H1 (cell line): ENCODE measurements around the gene DENND6B. TPM values are rescaled to one million over a fixed set of nuclear protein-coding genes. Genes with fewer than 3 reads are reported as not detected.

Experiments
- CTCF ChIA-PET: fragments of 300-600 bp; sonication (Branson Sonifier 250); formaldehyde crosslinking; loops from one replicate; lab custom pipeline; 2021; ENCODE audit not compliant: partially characterized antibody; lab: Charles Lee
- POLR2A ChIA-PET: fragments of 300-600 bp; sonication (Branson Sonifier 250); formaldehyde crosslinking; loops from one replicate; lab custom pipeline; 2021; ENCODE audit warnings: inconsistent platforms; ENCODE audit not compliant: partially characterized antibody; lab: Charles Lee
- DNase-seq, 2 experiments: peaks; one replicate each; pipeline versions ENCODE4 v3.0.0 to v3.0.0-alpha.2; 2010 to 2022; ENCODE audit warnings: low spot score in 2 of 2, low read depth in 1 of 2, mixed read lengths in 1 of 2
- FAIRE-seq: peaks from 2 replicates; lab custom pipeline; 2011; peaks lifted over from hg19 to GRCh38; lab: Jason Lieb, UNC
- H2AFZ ChIP-seq: 2 replicates; pipeline ENCODE4 v1.8.1; 2012; ENCODE audit warnings: low read length, inconsistent platforms
- H2AK5ac ChIP-seq: 2 replicates; pipeline ENCODE4 v1.6.1; 2013; ENCODE audit warnings: low read depth, low read length
- H2BK120ac ChIP-seq: replicated peaks from 2 replicates; pipeline ENCODE3; 2013; ENCODE audit warnings: low read depth, low read length, inconsistent platforms
- H2BK12ac ChIP-seq: 2 replicates; pipeline ENCODE4 v1.6.1; 2013; ENCODE audit warnings: low read depth, low read length
- H2BK15ac ChIP-seq: 2 replicates; pipeline ENCODE4 v1.6.1; 2013; ENCODE audit warnings: low read length
- H2BK20ac ChIP-seq: 2 replicates; pipeline ENCODE4 v1.6.1; 2013; ENCODE audit warnings: low read length
- H2BK5ac ChIP-seq: 2 replicates; pipeline ENCODE4 v1.6.1; 2013; ENCODE audit warnings: low read depth, low read length
- H3K14ac ChIP-seq: 2 replicates; pipeline ENCODE4 v1.6.1; 2013; ENCODE audit warnings: inconsistent platforms; ENCODE audit not compliant: insufficient read length
- H3K18ac ChIP-seq: 2 replicates; pipeline ENCODE4 v1.6.1; 2013; ENCODE audit warnings: low read length; ENCODE audit errors: extremely low read depth
- H3K23ac ChIP-seq: 2 replicates; pipeline ENCODE4 v1.6.1; 2013; ENCODE audit warnings: inconsistent platforms; ENCODE audit not compliant: insufficient read length
- H3K23me2 ChIP-seq: 2 replicates; pipeline ENCODE4 v1.6.1; 2013; ENCODE audit warnings: low read depth, low read length
- H3K27ac ChIP-seq: 2 replicates; pipeline ENCODE4 v1.6.1; 2011; ENCODE audit warnings: low read depth, low read length, inconsistent platforms
- H3K27me3 ChIP-seq, 4 experiments: replicated peaks in 1 of 4; 1 replicate in 1 of 4; 2 replicates in 3 of 4; pipeline versions ENCODE4 v1.6.1 to v1.8.1; 2011 to 2013; ENCODE audit warnings: low read length in 3 of 4, mild to moderate bottlenecking in 3 of 4, inconsistent platforms in 2 of 4, mixed read lengths in 2 of 4, moderate library complexity in 1 of 4; ENCODE audit not compliant: control insufficient read depth in 3 of 4, insufficient read depth in 3 of 4; ENCODE audit errors: extremely low read depth in 1 of 4
- H3K36me3 ChIP-seq, 4 experiments: 2 replicates each; pipeline versions ENCODE4 v1.6.1 to v1.8.1; 2011 to 2013; ENCODE audit warnings: mild to moderate bottlenecking in 4 of 4, low read length in 3 of 4, moderate library complexity in 2 of 4, control low read depth in 1 of 4, inconsistent platforms in 1 of 4; ENCODE audit not compliant: insufficient read depth in 4 of 4, control insufficient read depth in 2 of 4
- H3K4ac ChIP-seq: replicated peaks from 2 replicates; pipeline ENCODE3; 2013; ENCODE audit warnings: low read length, low read depth, mixed read lengths, inconsistent platforms; ENCODE audit not compliant: insufficient read length
- H3K4me1 ChIP-seq, 4 experiments: replicated peaks in 1 of 4; 1 replicate in 1 of 4; 2 replicates in 3 of 4; pipeline versions ENCODE4 v1.6.1 to v1.8.1; 2011 to 2013; ENCODE audit warnings: low read length in 3 of 4, inconsistent platforms in 2 of 4, mixed read lengths in 1 of 4; ENCODE audit not compliant: insufficient read depth in 4 of 4, control insufficient read depth in 3 of 4
- H3K4me2 ChIP-seq, 2 experiments: 2 replicates each; pipeline versions ENCODE4 v1.6.1 to v1.8.1; 2011 to 2013; ENCODE audit warnings: low read depth in 2 of 2, low read length in 2 of 2, control low read depth in 1 of 2, inconsistent platforms in 1 of 2, mild to moderate bottlenecking in 1 of 2; ENCODE audit not compliant: insufficient read depth in 1 of 2
- H3K4me3 ChIP-seq, 4 experiments: fragments of 200-600, 300-600 bp in 1 of 4; sonication (generic), shearing (Covaris generic), sonication (Bioruptor Twin) in 1 of 4; 2 replicates each; pipeline versions ENCODE4 v1.5.1 to v1.8.1; 2011 to 2016; ENCODE audit warnings: low read length in 4 of 4, low read depth in 3 of 4, control low read depth in 2 of 4, inconsistent platforms in 2 of 4, mild to moderate bottlenecking in 2 of 4, mixed read lengths in 1 of 4, moderate library complexity in 1 of 4; ENCODE audit not compliant: insufficient read depth in 2 of 4; ENCODE audit errors: extremely low read depth in 1 of 4
- H3K56ac ChIP-seq: replicated peaks from 2 replicates; pipeline ENCODE3; 2013; ENCODE audit warnings: low read depth, mild to moderate bottlenecking, mixed read lengths, low read length, inconsistent platforms; ENCODE audit not compliant: insufficient read length
- H3K79me1 ChIP-seq: 2 replicates; pipeline ENCODE4 v1.6.1; 2013; ENCODE audit warnings: low read depth, low read length, control low read depth
- H3K79me2 ChIP-seq, 2 experiments: 2 replicates each; pipeline versions ENCODE4 v1.6.1 to v1.8.1; 2012 to 2013; ENCODE audit warnings: low read length in 2 of 2, mild to moderate bottlenecking in 2 of 2, inconsistent platforms in 1 of 2; ENCODE audit not compliant: insufficient read depth in 2 of 2, control insufficient read depth in 1 of 2
- H3K9ac ChIP-seq, 4 experiments: replicated peaks in 1 of 4; 1 replicate in 1 of 4; 2 replicates in 3 of 4; pipeline versions ENCODE4 v1.6.1 to v1.8.1; 2011 to 2013; ENCODE audit warnings: low read depth in 3 of 4, low read length in 3 of 4, control low read depth in 2 of 4, mild to moderate bottlenecking in 2 of 4, moderate library complexity in 2 of 4, inconsistent platforms in 1 of 4; ENCODE audit errors: extremely low read depth in 1 of 4
- H3K9me3 ChIP-seq, 2 experiments: 2 replicates each; pipeline versions ENCODE4 v1.6.1 to v1.8.1; 2012 to 2013; ENCODE audit warnings: mild to moderate bottlenecking in 2 of 2, moderate library complexity in 2 of 2, control low read depth in 1 of 2, inconsistent platforms in 1 of 2, low read depth in 1 of 2, low read length in 1 of 2, mixed read lengths in 1 of 2; ENCODE audit not compliant: insufficient read depth in 2 of 2
- H4K20me1 ChIP-seq, 2 experiments: replicated peaks in 1 of 2; 2 replicates each; pipeline versions ENCODE3 to v1.8.1; 2011 to 2013; ENCODE audit warnings: inconsistent platforms in 2 of 2, low read length in 2 of 2, mild to moderate bottlenecking in 1 of 2; ENCODE audit not compliant: insufficient read depth in 2 of 2, control insufficient read depth in 1 of 2
- H4K5ac ChIP-seq: 2 replicates; pipeline ENCODE4 v1.6.1; 2013; ENCODE audit warnings: low read length, low read depth, mixed read lengths, inconsistent platforms; ENCODE audit not compliant: insufficient read length
- H4K8ac ChIP-seq: 2 replicates; pipeline ENCODE4 v1.8.0; 2013; ENCODE audit warnings: mild to moderate bottlenecking, moderate library complexity, low read length, inconsistent platforms; ENCODE audit not compliant: insufficient read depth; ENCODE audit errors: extremely low read depth
- H4K91ac ChIP-seq: replicated peaks from 2 replicates; pipeline ENCODE3; 2013; ENCODE audit warnings: low read length, mixed read lengths, inconsistent platforms; ENCODE audit not compliant: insufficient read length
- BACH1 ChIP-seq: IDR thresholded peaks from 2 replicates; pipeline ENCODE4 v1.6.1; 2012; ENCODE audit warnings: low read length, improper control_type of control experiment
- CEBPB ChIP-seq: IDR thresholded peaks from 2 replicates; pipeline ENCODE4 v1.6.1; 2012; ENCODE audit warnings: low read depth, low read length
- CTBP2 ChIP-seq: IDR thresholded peaks from 2 replicates; pipeline ENCODE4 v1.7.0; 2011; ENCODE audit warnings: borderline replicate concordance, mild to moderate bottlenecking, moderate library complexity, mixed read lengths, low read length; ENCODE audit not compliant: insufficient read depth, insufficient read length
- GABPA ChIP-seq: IDR thresholded peaks from 2 replicates; pipeline ENCODE4 v1.6.1; 2011; ENCODE audit warnings: mild to moderate bottlenecking, low read length, moderate library complexity, borderline replicate concordance; ENCODE audit not compliant: insufficient read depth
- GTF2F1 ChIP-seq: IDR thresholded peaks from 2 replicates; pipeline ENCODE4 v1.6.1; 2012; ENCODE audit warnings: low read depth, low read length, improper control_type of control experiment, borderline replicate concordance
- HDAC2 ChIP-seq, 2 experiments: fragments of 300-600 bp in 1 of 2; sonication (generic) in 1 of 2; IDR thresholded peaks; 2 replicates each; pipeline ENCODE4 v1.6.1; 2011 to 2012; ENCODE audit warnings: low read depth in 2 of 2, low read length in 2 of 2, mild to moderate bottlenecking in 2 of 2, moderate library complexity in 2 of 2, borderline replicate concordance in 1 of 2, inconsistent platforms in 1 of 2
- HDAC6 ChIP-seq: IDR thresholded peaks from one replicate; pipeline ENCODE4 v1.7.1; 2012; ENCODE audit warnings: low read depth, mild to moderate bottlenecking, inconsistent platforms, low read length, moderate library complexity
- POU5F1 ChIP-seq: IDR thresholded peaks from 2 replicates; pipeline ENCODE4 v1.6.1; 2011; ENCODE audit warnings: low read depth, mild to moderate bottlenecking, low read length, moderate library complexity
- SIRT6 ChIP-seq: IDR thresholded peaks from one replicate; pipeline ENCODE4 v1.7.1; 2012; ENCODE audit warnings: low read length, inconsistent platforms
- SIX5 ChIP-seq: IDR thresholded peaks from 2 replicates; pipeline ENCODE4 v1.6.1; 2011; ENCODE audit warnings: mild to moderate bottlenecking, low read depth, low read length
- TAF7 ChIP-seq: optimal IDR thresholded peaks from 2 replicates; pipeline ENCODE3; 2011; ENCODE audit warnings: low read depth, mild to moderate bottlenecking, inconsistent platforms, low read length, moderate library complexity, borderline replicate concordance
- USF2 ChIP-seq: IDR thresholded peaks from 2 replicates; pipeline ENCODE4 v1.6.1; 2011; ENCODE audit warnings: low read length, improper control_type of control experiment
- YY1 ChIP-seq: IDR thresholded peaks from 2 replicates; pipeline ENCODE4 v1.6.1; 2011; ENCODE audit warnings: low read depth, mild to moderate bottlenecking, low read length
- WGBS, 2 experiments: shearing (Covaris generic) in 1 of 2; methylation state at CpG; one replicate each; pipeline versions ENCODE4 v1.1.6 to v1.1.7; 2013 to 2015; ENCODE audit warnings: low lambda C conversion rate in 2 of 2, mixed read lengths in 2 of 2, inconsistent platforms in 1 of 2, low coverage in 1 of 2, missing lambda C conversion rate in 1 of 2; ENCODE audit not compliant: insufficient replicate concordance in 2 of 2, insufficient coverage in 1 of 2, insufficient read length in 1 of 2; ENCODE audit errors: extremely low coverage in 1 of 2, missing lambda C conversion rate in 1 of 2; 5-methylcytosine and 5-hydroxymethylcytosine counted together
- polyA plus RNA-seq, 7 experiments: library from polyadenylated mRNA; depleted of rRNA in 3 of 7; stranded (reverse) in 5 of 7; unstranded in 2 of 7; fragments of >200 nt in 5 of 7; fragments of 200-250 nt in 2 of 7; gene quantifications; 1 replicate in 5 of 7; 2 replicates in 1 of 7; 4 replicates in 1 of 7; pipeline versions ENCODE4 v1.2.1 to v1.2.3, GENCODE V29; 2011 to 2013; ENCODE audit warnings: missing spikeins in 2 of 7, mixed read lengths in 2 of 7
- total RNA-seq: library from RNA; stranded (reverse); fragmentation: NEBNext Ultra II Directional; extraction: Animal tissue kit (Norgen Biotek cat#: 25700); gene quantifications from 2 replicates; pipeline ENCODE4 v1.2.1, GENCODE V29; 2021

The DENND6B gene
- total and polyA plus RNA-seq, 2 of the 8 experiments (the other 6 are each of a cell fraction or from before 2014, with no cell fraction given), result 1.1 to 1.9 TPM

DNA sequence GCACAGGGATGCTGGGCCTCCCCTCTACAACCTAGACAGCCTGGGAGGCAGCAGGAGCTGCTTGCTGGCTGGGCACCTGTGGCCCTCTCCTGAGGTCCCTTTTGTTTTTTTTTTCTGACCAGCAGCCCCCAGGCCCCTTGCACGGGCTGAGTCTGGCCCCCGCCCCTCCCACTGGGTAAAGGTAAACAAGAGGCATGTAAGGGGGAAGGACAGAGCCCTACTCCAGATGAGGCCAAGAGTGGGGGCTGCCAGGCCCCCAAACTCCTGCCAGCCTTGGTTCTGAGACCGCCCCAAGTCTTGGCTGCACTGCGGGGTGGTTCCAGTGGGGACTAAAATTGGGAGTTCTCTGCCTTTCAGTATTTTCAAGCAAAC is 28.6 kb downstream of the DENND6B start:
- ChIA-PET POLR2A (interaction anchor here (0.8 to 1.1 kb wide), 2 partner anchors 8 to 25 kb away, joined by 4 to 5 read pairs; no protein-coding TSS in a partner anchor), CTCF (interaction anchor here (0.9 to 2.6 kb wide), 4 partner anchors 22 to 50 kb away, joined by 3 to 11 read pairs (median 7); no protein-coding TSS in a partner anchor)
- no peak overlapping the region for H4K91ac ChIP-seq
- H3K4me3 ChIP-seq, result no peak overlapping the region
- H2AFZ ChIP-seq, result no peak overlapping the region
- no peaks in the 10 kb centered on the region for H3K9me3 ChIP-seq
- H2BK20ac ChIP-seq, result no peak overlapping the region
- H3K79me2 ChIP-seq, result peaks cover 0 to 32% of the 10 kb centered on the region in 2 experiments; a peak in 3 of 4 replicates
- WGBS, 2 experiments, result 95% methylated on average over 2 of the region's 4 CpGs; no CpG with 5 or more reads in 1 of the 2 experiments
- H3K79me1 ChIP-seq, result peaks cover 22% of the 10 kb centered on the region
- no peak overlapping the region for H3K23ac ChIP-seq
- no peaks in the 10 kb centered on the region; a peak in 2 of 7 replicates for H3K27me3 ChIP-seq
- no peaks in the 10 kb centered on the region for H3K36me3 ChIP-seq
- H4K5ac ChIP-seq, result no peak overlapping the region
- no peak overlapping the region for H2BK12ac ChIP-seq
- H2BK15ac ChIP-seq, result no peak overlapping the region
- no peak overlapping the region for H3K4ac ChIP-seq
- H4K8ac ChIP-seq, result no peak overlapping the region
- H2AK5ac ChIP-seq, result no peak overlapping the region
- FAIRE-seq, result no peak
- no peak for DNase-seq
- H4K20me1 ChIP-seq, result peaks cover 16 to 31% of the 10 kb centered on the region in 2 experiments
- peaks cover 0 to 33% (median 19%) of the 10 kb centered on the region in 4 experiments; a peak in 6 of 7 replicates for H3K4me1 ChIP-seq
- H3K4me2 ChIP-seq, result no peak overlapping the region; a peak in 2 of 4 replicates
- no peak overlapping the region for H2BK5ac ChIP-seq
- no peak overlapping the region for H3K9ac ChIP-seq
- no peak overlapping the region for H3K18ac ChIP-seq
- TF ChIP-seq SIRT6 (no peak), HDAC2 (IDR thresholded peaks at IDR 0.05; ENCODE audit: borderline replicate concordance in 1 of 2, low read depth in 2 of 2, low read length in 2 of 2) (no peak), GTF2F1 (no peak), SIX5 (no peak), CTBP2 (no peak), HDAC6 (no peak), USF2 (no peak), POU5F1 (no peak), BACH1 (no peak), YY1 (no peak), TAF7 (no peak), GABPA (no peak), CEBPB (no peak)
- no peak overlapping the region for H3K27ac ChIP-seq
- no peak overlapping the region for H3K56ac ChIP-seq
- no peak overlapping the region for H2BK120ac ChIP-seq
- peaks cover 9% of the 10 kb centered on the region; the same call in 1 of the 2 replicates for H3K23me2 ChIP-seq
- H3K14ac ChIP-seq, result no peak overlapping the region
